ENCODE results near the gene TENT5A.

Gene TENT5A

DNA sequence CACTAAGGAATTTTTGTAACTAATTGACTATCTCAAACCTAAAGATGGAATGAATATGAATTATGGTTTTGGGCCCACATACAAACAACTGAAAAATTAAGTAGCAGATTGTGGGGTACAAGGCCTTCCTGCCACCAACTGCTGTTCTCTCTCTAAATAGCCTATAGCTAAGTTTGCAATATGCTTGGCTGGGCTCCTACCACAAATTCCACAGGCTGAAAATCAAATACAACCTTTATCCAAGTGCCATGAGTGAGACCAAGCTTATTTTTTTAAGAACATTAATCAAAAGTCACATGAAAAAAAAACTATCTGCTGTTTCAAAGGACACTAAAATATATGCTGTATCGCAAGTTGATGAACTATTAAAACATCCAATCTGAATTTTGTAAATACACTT, 52.1 kb downstream of the TENT5A start:
- no peak for FAIRE-seq

DNA sequence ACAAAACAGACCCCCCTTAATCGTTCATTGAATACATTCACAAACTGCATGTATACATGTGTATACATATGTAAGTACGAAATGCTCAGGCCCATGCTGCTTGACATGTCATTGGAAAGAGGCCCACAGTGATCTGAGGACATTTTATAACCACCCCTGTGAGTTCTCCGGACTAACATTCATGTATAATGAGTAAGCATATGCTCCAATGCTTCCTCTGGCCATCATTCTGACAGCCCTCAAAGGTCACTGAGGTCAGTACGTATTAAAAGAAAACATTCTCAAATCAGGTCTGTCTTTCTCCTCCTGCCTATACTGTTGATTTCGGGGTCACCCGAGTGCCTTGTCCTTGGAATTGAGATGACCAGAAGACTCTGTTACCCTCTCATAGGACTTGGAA, 54.9 kb downstream of the TENT5A start:
- no peak for FAIRE-seq

DNA sequence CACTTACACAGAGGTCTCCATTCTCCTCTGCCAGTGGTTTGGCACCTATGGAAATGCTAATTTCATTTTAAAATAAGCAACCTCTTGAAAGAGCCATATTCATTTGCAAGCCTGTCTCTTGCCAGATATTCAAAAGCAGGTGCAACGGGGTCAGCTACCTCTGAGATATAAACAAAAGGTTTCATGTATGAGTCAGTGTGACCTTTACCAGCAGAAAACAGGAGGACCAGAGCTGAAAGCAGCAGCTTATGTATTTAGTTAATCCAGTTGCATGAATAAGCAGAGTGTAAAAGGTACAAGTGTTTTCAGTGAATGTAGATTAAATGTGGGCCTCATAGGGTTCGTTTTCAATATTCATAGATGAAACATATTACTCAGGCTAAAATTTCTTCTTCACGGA, 56.0 kb downstream of the TENT5A start:
- FAIRE-seq, result no peak

All from A204.1 (cell line).